ENCODE measurements around the gene IRF6.

IRF6 gene

GRCh38 chr1:209805875-209806760 lies at the start of gene IRF6:
Gene IRF6, minus strand, starts transcription at chr1:209806142. Its CDS starts 4,729 bp downstream, at chr1:209801413.
- no peak for DNase-seq (ENCODE audit: low spot score)

DNA sequence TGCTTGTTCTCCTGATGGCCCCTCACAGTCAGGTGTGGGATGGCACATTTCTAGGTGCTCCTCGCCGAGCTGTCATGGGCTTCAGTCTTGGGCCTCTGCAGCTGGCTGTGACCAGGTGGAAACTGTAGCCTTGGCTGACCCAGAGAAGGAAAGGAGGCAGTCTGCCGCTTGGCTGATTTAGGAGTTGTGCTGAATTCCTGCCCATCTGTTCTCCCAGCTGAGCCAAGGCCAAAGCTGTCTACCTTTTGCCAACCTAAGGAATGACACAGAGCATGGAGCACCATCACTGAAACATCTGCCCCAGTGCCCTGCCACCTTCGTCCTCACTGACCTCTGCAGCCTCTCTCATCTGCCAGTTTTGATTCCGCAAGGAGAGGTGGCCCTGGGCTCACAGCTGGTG lies 49.7 kb upstream of the IRF6 start:
- no peak for DNase-seq (ENCODE audit: low spot score)

- no peak for DNase-seq (ENCODE audit: low spot score)
Measured at GRCh38 chr1:209855006-209855405, 49.1 kb upstream of the IRF6 start.

- DNase-seq (ENCODE audit: low spot score), result peak; percentile 55
Measured at GRCh38 chr1:209854196-209854595, 48.3 kb upstream of the IRF6 start.

- no peak for DNase-seq (ENCODE audit: low spot score)
Measured at GRCh38 chr1:209853676-209854075, 47.7 kb upstream of the IRF6 start.

DNA sequence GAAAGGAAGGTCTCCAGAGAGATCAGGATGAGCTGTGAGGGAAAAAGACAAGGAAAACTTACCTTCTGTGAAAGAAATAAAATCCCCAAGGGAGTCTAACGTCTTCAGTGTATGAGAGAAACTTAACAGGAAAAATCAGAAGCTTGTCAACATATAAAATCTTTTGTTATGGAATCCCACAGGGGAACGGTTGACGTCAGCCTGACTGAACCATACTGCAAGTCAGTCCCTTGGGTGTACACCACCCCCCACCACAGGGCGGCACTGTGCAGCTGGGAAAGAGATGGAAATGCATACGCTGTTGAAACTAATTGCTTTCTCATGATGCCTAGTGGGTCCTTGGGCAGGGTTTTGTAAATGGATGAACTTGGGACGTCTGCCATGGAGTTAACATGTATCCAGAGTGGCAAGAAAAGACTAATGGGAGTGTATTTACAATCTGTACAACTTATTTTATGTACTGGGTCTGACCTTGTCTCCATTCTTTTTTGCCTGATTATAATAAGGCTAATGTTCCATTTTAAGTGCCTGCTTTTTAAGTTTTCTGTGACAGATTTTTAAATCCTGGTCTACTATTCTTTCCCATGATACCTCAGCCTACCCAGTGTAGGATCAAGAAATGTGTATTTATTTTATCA lies 44.5 kb upstream of the IRF6 start:
- DNase-seq (ENCODE audit: low spot score), result peak; percentile 72

GRCh38 chr1:209849388-209849787 lies 43.4 kb upstream of the IRF6 start:
- DNase-seq (ENCODE audit: low spot score), result no peak

GRCh38 chr1:209845408-209845725 lies 39.4 kb upstream of the IRF6 start:
- no peak for DNase-seq (ENCODE audit: low spot score)

GRCh38 chr1:209844695-209845407 lies 38.9 kb upstream of the IRF6 start:
- DNase-seq (ENCODE audit: low spot score), result no peak

- DNase-seq (ENCODE audit: low spot score), result no peak
Measured at GRCh38 chr1:209840611-209841010, 34.7 kb upstream of the IRF6 start.

DNA sequence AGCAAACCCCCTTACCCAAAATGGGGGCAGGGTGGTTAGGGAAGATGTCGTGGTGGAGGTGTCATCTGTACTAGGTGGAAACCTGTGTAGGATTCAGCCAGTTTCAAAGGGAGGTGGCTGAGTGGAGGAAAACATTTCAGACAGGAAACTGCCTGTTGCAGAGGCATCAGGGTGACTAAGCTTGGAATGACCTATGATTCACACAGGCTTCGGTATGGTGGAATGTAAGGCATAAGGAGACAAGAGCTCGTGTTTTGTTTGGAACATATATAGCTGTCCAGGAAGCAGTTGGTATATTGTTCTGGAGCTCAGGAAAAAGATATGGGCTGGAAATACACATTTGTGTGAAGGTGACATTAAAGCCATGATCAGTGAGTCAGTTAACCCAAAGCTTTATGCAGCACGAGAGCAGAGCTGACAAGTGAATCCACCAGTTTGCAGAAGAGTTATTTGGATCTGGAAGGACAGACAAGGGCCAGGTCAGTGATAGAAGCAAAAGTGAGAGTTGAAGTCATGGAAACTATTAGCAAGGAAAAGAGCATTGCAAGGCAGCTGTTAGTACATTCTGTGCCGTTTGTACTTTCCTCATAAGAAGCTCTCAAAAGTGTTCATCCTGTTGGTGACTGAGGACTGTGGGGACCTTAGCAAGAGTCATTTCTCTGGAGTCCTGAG lies 34.1 kb upstream of the IRF6 start:
- no peak for DNase-seq (ENCODE audit: low spot score)

DNA sequence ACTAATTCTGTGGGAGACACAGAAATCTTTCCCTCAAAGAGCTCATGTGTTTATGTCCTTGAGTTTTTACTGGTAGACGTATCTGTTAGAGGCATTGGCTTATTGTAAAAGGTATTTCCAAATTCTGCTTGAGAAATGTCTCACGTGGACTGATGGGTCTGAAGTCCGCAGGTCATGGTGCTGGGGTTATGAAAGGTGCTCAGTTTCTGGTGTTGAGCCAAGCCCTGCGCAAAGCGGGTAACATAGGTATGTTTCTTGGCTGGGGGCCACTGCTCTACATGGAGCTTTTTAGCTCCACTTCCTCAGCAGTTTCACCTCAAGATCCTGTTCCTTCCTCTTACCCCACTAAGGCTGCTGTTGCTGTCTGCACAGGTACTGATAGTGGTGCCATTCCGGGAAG lies 32.6 kb upstream of the IRF6 start:
- no peak for DNase-seq (ENCODE audit: low spot score)

GRCh38 chr1:209837671-209838070 lies 31.7 kb upstream of the IRF6 start:
- no peak for DNase-seq (ENCODE audit: low spot score)

GRCh38 chr1:209835782-209836298 lies 29.9 kb upstream of the IRF6 start:
- DNase-seq (ENCODE audit: low spot score), result no peak

DNA sequence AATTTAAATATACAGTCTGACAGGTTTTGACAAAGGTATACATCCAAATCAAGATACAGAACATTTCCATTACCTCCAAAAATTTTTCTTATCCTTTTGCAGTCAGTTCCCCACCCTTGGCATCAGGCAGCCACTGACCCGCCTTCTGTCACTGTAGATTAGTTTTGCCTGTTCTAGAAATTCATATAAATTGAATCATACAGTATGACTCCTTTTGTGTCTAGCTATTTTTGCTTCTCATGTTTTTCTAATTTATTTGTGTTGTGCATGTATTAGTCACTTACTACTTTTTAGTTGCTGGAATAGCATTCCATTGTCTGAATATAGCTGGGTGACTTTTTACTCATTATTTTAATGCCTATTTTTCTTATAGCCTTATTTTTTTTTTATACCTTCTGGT lies 25.7 kb upstream of the IRF6 start:
- DNase-seq (ENCODE audit: low spot score), result no peak

- no peak for DNase-seq (ENCODE audit: low spot score)
Measured at GRCh38 chr1:209830722-209831121, 24.8 kb upstream of the IRF6 start.

GRCh38 chr1:209829716-209830115 lies 23.8 kb upstream of the IRF6 start:
- no peak for DNase-seq (ENCODE audit: low spot score)

DNA sequence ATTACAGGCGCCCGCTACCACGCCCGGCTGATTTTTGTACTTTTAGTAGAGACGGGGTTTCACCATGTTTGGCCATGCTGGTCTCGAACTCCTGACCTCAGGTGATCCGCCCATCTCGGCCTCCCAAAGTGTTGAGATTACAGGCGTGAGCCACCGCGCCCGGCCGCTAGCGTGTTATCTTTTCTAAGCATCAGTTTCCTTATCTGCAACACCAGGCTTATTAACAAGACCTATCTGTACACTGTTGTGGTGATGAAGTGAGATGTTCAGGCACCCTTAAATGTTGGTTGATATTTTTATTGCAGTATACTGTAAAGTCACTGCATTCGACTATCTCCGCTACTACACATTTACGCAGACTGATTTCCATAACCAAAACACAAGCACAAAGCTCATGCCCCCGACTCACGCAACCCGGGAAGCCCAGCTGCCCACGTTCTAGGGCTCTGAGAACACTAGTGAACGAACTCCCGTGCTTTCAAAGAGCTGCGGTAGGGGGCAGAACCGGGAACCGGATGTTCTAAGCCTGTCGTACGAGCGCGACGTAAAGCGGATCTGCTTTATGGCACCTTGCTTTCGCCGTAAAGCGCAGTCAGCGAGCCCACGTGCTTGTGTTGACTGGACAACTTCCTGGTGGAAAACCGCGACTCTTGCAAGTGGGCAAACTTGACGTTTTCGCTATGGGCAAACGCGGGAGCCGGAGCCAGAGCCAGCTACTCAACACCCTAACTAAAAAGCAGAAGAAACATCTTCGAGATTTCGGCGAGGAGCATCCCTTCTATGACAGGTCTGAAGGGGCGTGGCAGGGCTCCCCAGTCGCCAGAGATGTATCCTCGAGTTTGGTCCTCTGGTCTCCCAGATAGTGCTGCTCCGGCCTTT lies 21.7 kb upstream of the IRF6 start, which contains the start of gene UTP25:
TSS of gene UTP25 (plus strand) at position 589 of the 879 bp plus-strand sequence. CDS start at position 681, 92 bp downstream.
- DNase-seq (ENCODE audit: low spot score), result peak; percentile 90

DNA sequence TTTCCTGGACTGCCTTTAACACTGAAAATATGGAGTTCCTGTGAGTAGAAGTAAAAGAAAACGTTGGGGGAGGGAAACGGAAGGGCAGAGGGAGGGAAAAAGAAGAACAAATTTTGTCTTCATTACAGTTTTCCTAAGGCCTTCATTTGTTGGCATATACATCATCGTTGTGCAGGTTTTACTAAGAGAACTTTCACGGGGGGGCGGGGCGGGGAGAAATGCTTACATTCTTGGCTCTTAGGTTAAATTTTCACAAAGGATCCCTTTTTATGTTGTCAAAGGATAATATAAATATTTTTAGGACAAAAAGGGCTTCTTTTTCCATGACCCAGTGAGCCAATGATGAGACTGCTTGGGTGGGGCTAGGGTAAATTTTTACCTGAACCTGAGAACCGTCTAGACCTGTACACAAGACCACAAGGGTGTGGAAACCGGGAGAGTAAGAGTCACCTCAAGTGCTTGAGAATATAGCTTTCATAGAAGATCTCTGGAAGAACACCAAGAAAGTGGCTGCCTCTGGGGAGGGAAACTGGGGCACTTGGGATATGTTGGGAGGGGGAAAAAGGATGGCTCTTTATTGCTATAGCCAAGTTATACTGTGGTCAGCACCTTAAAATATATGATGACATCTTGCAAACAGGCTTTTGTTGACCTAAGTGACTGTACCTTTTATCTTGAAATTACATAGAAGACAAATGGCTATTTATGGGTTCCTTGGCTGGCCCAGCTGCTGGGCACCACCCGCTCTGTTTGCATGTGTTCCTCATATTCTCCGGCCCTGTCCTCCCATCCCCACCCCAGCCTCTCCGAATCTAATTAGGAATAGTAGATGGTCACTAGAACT lies 19.9 kb upstream of the IRF6 start:
- no peak for DNase-seq (ENCODE audit: low spot score)
